SKM-1 treated with dmso at 0.1 percent for 144 hours (cell line): ENCODE data around the gene DNAH12.

Source experiments
- DNase-seq: peaks from one replicate; lab custom pipeline; 2025; ENCODE audit not compliant: unreplicated experiment; lab: John Stamatoyannopoulos, UW

Gene DNAH12

DNA sequence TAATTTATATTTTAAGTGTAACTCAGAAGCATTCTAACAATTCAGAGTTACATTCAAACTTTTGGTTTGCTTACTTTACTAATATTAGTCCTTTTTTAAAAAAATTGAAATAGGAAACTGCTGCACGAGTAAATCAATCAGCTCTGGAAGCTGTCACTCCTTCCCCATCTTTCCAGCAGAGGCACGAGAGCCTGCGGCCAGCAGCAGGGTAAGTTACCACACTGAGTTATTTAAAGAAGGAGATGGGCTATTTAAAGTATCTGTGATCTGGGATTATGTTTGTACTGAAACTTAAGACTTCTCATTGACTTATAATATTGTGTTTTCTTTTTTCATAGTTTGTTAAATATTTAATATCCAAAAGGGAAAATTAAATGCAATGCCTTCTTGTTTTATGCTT lies 287.3 kb downstream of the DNAH12 start:
- DNase-seq: no peak

DNA sequence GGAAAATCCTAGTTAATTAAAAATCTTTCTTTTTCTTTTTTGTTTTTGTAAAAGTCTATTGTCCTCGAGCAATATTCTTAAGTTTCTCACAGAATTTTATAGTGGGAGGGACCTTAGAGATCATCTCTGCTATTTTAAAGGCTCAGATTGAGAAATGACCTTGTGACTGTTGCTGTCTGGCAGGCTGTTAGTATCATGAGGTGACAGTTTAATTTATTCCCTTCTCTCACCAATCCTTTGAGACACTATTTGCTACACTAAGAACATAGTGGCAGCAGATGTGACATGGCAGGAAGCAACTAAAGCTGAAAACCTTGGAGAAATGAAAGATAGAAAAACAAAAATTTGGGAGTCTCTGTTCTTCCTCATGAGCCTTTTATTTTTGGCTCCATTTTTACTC lies 291.7 kb downstream of the DNAH12 start:
- DNase-seq: no peak

DNA sequence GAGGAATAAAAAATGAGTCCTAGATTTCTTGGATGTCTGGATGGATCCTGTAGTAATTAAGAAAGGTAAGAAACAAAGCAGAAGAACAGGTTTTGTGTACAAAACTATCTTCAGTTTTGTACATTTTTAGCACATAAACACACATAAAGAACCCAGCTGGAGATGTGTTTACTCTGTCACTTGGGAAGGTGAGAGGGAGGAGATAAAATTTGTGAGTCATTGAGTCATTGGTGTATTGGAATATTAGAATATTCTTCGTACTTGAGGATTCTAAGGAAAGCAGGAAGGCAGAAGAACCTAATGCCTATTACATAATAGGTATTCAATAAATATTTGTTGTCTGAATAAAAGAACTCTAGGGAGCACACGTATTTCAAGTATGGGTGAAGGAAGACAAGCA lies 299.2 kb downstream of the DNAH12 start:
- DNase-seq: no peak
